HG03439 (cell line): Measurements from ENCODE around the gene KCNIP1.

Experiments
- ATAC-seq: cut with Tn5 transposase; IDR thresholded peaks from one replicate; pipeline ENCODE4 v1.9.1; 2021; ENCODE audit warnings: mild to moderate bottlenecking, moderate library complexity; ENCODE audit not compliant: unreplicated experiment

The KCNIP1 gene

GRCh38 chr5:170503990-170504596 lies at the start of gene KCNIP1:
Gene KCNIP1, plus strand, starts transcription at chr5:170504020.
- no peak for ATAC-seq

GRCh38 chr5:170463426-170463825 lies 40.4 kb upstream of the KCNIP1 start:
- ATAC-seq = no peak

GRCh38 chr5:170464280-170465127 lies 39.3 kb upstream of the KCNIP1 start:
- no peak for ATAC-seq

- ATAC-seq = no peak
These were observed 37.3 kb upstream of the KCNIP1 start for GRCh38 chr5:170466553-170466952.

- no peak for ATAC-seq
These were observed 36.7 kb upstream of the KCNIP1 start for GRCh38 chr5:170466988-170467707.

- ATAC-seq = no peak
These were observed 35.1 kb upstream of the KCNIP1 start for GRCh38 chr5:170468633-170469285.

- no peak for ATAC-seq
These were observed 34.4 kb upstream of the KCNIP1 start for GRCh38 chr5:170469414-170469813.

- ATAC-seq = no peak
These were observed 33.5 kb upstream of the KCNIP1 start for GRCh38 chr5:170470275-170470674.

GRCh38 chr5:170470808-170471404 lies 32.9 kb upstream of the KCNIP1 start:
- no peak for ATAC-seq

- no peak for ATAC-seq
These were observed 32.2 kb upstream of the KCNIP1 start for GRCh38 chr5:170471551-170472178.

GRCh38 chr5:170473642-170474041 lies 30.2 kb upstream of the KCNIP1 start:
- ATAC-seq = no peak

GRCh38 chr5:170474489-170475274 lies 29.1 kb upstream of the KCNIP1 start:
- ATAC-seq = no peak

- no peak for ATAC-seq
These were observed 28.4 kb upstream of the KCNIP1 start for GRCh38 chr5:170475294-170476000.

- ATAC-seq = no peak
These were observed 27.1 kb upstream of the KCNIP1 start for GRCh38 chr5:170476704-170477103.

GRCh38 chr5:170477906-170478305 lies 25.9 kb upstream of the KCNIP1 start:
- no peak for ATAC-seq

GRCh38 chr5:170478306-170478705 lies 25.5 kb upstream of the KCNIP1 start:
- no peak for ATAC-seq

- ATAC-seq = no peak
These were observed 24.3 kb upstream of the KCNIP1 start for GRCh38 chr5:170479484-170479883.

- no peak for ATAC-seq
These were observed 23.6 kb upstream of the KCNIP1 start for GRCh38 chr5:170480260-170480659.

GRCh38 chr5:170481849-170482248 lies 22.0 kb upstream of the KCNIP1 start:
- ATAC-seq = no peak
